K562 (cell line): ENCODE data around the gene OSBPL7. TPM values are rescaled to one million over a fixed set of nuclear protein-coding genes. Genes with fewer than 3 reads are reported as not detected.

Source experiments
- ADNP ChIP-seq: fragments of 200-800 bp; sonication (Bioruptor generic); IDR thresholded peaks from 2 replicates; pipeline ENCODE4 v1.6.1; 2016; ENCODE audit warnings: missing genetic modification characterization, missing compliant biosample characterization
- ARID1B ChIP-seq: fragments of 450-650 bp; IDR thresholded peaks from 2 replicates; pipeline ENCODE4 v1.6.1; 2016; ENCODE audit warnings: antibody characterized with exemption, mild to moderate bottlenecking, inconsistent platforms
- BRD9 ChIP-seq: fragments of 450-650 bp; IDR thresholded peaks from 2 replicates; pipeline ENCODE4 v1.6.1; 2018; ENCODE audit warnings: low read depth; ENCODE audit not compliant: partially characterized antibody
- CLOCK ChIP-seq: fragments of 250-450 bp; sonication (Bioruptor Pico); IDR thresholded peaks from 2 replicates; pipeline ENCODE4 v1.4.0; 2020; ENCODE audit warnings: mild to moderate bottlenecking, moderate library complexity, borderline replicate concordance
- E2F3 ChIP-seq: fragments of 250-450 bp; sonication (Bioruptor Pico); IDR thresholded peaks from 2 replicates; pipeline ENCODE4 v1.4.0; 2020; ENCODE audit warnings: mild to moderate bottlenecking
- ELF2 ChIP-seq: fragments of 250-450 bp; sonication (Bioruptor Pico); IDR thresholded peaks from 2 replicates; pipeline ENCODE4 v1.5.0; 2021; ENCODE audit warnings: mild to moderate bottlenecking
- IFI16 ChIP-seq: fragments of 250-450 bp; sonication (Bioruptor Pico); IDR thresholded peaks from 2 replicates; pipeline ENCODE4 v2.1.2; 2022; ENCODE audit warnings: mild to moderate bottlenecking, inconsistent platforms
- RERE ChIP-seq: sonication (generic); formaldehyde crosslinking; IDR thresholded peaks from 2 replicates; pipeline ENCODE4 v1.8.0; 2023; ENCODE audit warnings: missing genetic modification reagents, mild to moderate bottlenecking, borderline replicate concordance
- SIN3A ChIP-seq, 2 experiments: fragments of 150-350 bp in 1 of 2; IDR thresholded peaks; 2 replicates each; pipeline ENCODE4 v1.6.1; 2011 to 2016; ENCODE audit warnings: borderline replicate concordance in 2 of 2, low read depth in 2 of 2, low read length in 2 of 2, mild to moderate bottlenecking in 2 of 2, moderate library complexity in 2 of 2; ENCODE audit not compliant: control insufficient read depth in 1 of 2
- VEZF1 ChIP-seq: fragments of 200-800 bp; sonication (Bioruptor generic); IDR thresholded peaks from 2 replicates; pipeline ENCODE4 v1.6.1; 2017; ENCODE audit warnings: missing genetic modification characterization, missing compliant biosample characterization
- ZBTB2 ChIP-seq: fragments of 450-650 bp; IDR thresholded peaks from 2 replicates; pipeline ENCODE4 v1.6.1; 2016; ENCODE audit warnings: antibody characterized with exemption
- ZC3H8 ChIP-seq: fragments of 450-650 bp; IDR thresholded peaks from 2 replicates; pipeline ENCODE4 v1.6.1; 2017
- ZFPM2 ChIP-seq: fragments of 250-450 bp; sonication (Bioruptor Pico); IDR thresholded peaks from 2 replicates; pipeline ENCODE4 v1.5.1; 2022; ENCODE audit warnings: mild to moderate bottlenecking
- polyA plus RNA-seq, 8 experiments: library from polyadenylated mRNA; depleted of rRNA in 4 of 8; stranded (reverse) in 5 of 8; unstranded in 3 of 8; fragments of >200 nt; fragmentation: Nextera tagmentation in 2 of 8; fragmentation: Illumina TruSeq in 1 of 8; extraction: Ambion mirVana in 2 of 8; extraction: Trizol in 1 of 8; gene quantifications; 2 replicates each; pipeline versions ENCODE4 v1.2.1 to v1.2.3, GENCODE V29; 2011 to 2014; ENCODE audit warnings: inconsistent platforms in 1 of 8, missing spikeins in 1 of 8
- total RNA-seq, 7 experiments: library from RNA; depleted of rRNA in 6 of 7; stranded (reverse); fragments of >200 nt in 6 of 7; fragmentation: Illumina TruSeq in 2 of 7; extraction: Trizol in 2 of 7; gene quantifications; 2 replicates each; pipeline versions ENCODE4 v1.2.1 to v1.2.3, GENCODE V29; 2011 to 2021; ENCODE audit warnings: low replicate concordance in 1 of 7
- TF ChIP-seq, protein P1 (sequence below): sonication (generic); formaldehyde crosslinking; IDR thresholded peaks from 2 replicates; pipeline ENCODE4 v1.8.0; 2022; ENCODE audit warnings: missing genetic modification reagents, mild to moderate bottlenecking, borderline replicate concordance

OSBPL7 gene
- total and polyA plus RNA-seq, 9 of the 15 experiments (the other 6 are each of a cell fraction or from before 2014, with no cell fraction given) = 0.32 to 11.9 (median 5.8) TPM

DNA sequence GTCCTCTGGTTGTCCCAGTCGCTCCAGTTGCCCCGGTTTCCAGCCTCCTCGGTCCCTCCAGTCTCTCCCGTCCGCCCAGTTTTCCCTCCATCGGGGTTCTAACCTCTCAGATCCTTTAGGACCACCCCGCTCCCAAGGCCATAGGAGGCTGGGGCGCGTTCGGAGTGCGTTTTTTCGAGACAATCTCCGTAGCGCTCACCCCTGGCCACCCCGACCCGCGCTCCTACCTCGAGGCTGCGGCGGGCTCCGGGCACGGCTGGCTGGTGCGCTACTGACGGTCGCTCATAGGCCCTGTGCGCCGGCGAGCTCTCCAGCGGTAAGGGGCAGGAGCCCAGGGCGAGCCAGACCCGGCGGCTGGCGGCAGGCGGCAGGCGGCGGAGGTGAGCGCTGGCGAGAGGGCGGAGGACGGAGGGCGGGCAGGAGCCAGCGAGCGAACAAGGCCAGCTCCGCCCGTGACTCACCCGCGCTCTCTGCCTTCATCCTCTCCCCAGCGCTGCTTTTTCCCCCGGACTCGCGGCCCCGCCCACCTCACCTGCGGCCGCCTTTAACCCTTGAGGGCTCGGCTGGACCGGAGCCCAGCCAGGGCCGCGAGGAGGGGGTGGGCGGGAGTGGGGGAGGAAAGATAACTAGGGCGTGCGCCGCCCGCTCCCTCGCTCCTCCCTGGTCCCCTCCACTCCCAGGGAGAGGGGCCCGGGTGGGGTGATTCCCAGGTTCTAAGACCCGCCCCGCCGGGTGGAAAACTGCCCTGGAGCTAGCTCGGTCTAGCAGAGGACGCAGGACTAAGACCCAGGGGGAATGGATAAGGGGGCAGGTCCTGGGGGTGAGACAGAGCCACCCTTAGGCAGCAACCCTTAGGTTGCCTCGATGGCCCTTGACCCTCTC, 29.3 kb upstream of the OSBPL7 start, which contains the start of gene SP6 (continued):
- TF ChIP-seq BRD9 = no peak
- TF ChIP-seq ZBTB2 = no peak
- no peak; the same call in 1 of the 2 replicates for TF ChIP-seq ARID1B
- TF ChIP-seq E2F3 (CRISPR knock-in tag) = no peak
- no peak for TF ChIP-seq ELF2 (CRISPR knock-in tag)
- TF ChIP-seq IFI16 (CRISPR knock-in tag) = no peak
- no peak for TF ChIP-seq ZC3H8
- TF ChIP-seq, protein P1, sequence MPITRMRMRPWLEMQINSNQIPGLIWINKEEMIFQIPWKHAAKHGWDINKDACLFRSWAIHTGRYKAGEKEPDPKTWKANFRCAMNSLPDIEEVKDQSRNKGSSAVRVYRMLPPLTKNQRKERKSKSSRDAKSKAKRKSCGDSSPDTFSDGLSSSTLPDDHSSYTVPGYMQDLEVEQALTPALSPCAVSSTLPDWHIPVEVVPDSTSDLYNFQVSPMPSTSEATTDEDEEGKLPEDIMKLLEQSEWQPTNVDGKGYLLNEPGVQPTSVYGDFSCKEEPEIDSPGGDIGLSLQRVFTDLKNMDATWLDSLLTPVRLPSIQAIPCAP (CRISPR knock-in tag) = no peak
- TF ChIP-seq SIN3A (IDR thresholded peaks at IDR 0.05; ENCODE audit: borderline replicate concordance in 2 of 2, control insufficient read depth in 1 of 2, low read depth in 2 of 2, low read length in 2 of 2) = 0 out of 4 replicates have a peak, but pooled peaks have one; percentile 41 to 47
- peak; percentile 76 for TF ChIP-seq VEZF1 (CRISPR knock-in tag)
- TF ChIP-seq ZFPM2 (CRISPR knock-in tag) = no peak
- no peak for TF ChIP-seq RERE (CRISPR knock-in tag)
- TF ChIP-seq CLOCK (CRISPR knock-in tag) = no peak
- TF ChIP-seq ADNP (tag) = no peak
